K562 (cell line): ENCODE results near the gene SYNJ2. TPM values are rescaled to one million over a fixed set of nuclear protein-coding genes. Genes with fewer than 3 reads are reported as not detected.
A peak's percentile ranks its signal among the peaks of the same experiment; 100 is the strongest.

ENCODE experiments used
- ARID3A ChIP-seq: IDR thresholded peaks from 2 replicates; pipeline ENCODE4 v1.6.1; 2012; ENCODE audit warnings: low read depth, low read length, improper control_type of control experiment, borderline replicate concordance
- CBX8 ChIP-seq: fragments of 200-600 bp; sonication (generic); IDR thresholded peaks from 2 replicates; pipeline ENCODE4 v1.6.1; 2012; ENCODE audit warnings: borderline replicate concordance, mixed run types, low read depth, mild to moderate bottlenecking, moderate library complexity, mixed read lengths, low read length, control low read depth, inconsistent platforms; ENCODE audit not compliant: poor library complexity, severe bottlenecking; ENCODE audit errors: extremely low read depth
- GABPB2 ChIP-seq: fragments of 250-450 bp; sonication (Bioruptor Pico); conservative IDR thresholded peaks from 2 replicates; pipeline ENCODE4 v1.5.1; 2021; ENCODE audit warnings: mild to moderate bottlenecking
- HOXB6 ChIP-seq: fragments of 250-450 bp; sonication (Bioruptor Pico); IDR thresholded peaks from 2 replicates; pipeline ENCODE4 v1.5.1; 2022; ENCODE audit warnings: mild to moderate bottlenecking, borderline replicate concordance
- JUN ChIP-seq, 2 experiments: sonication (generic) in 1 of 2; formaldehyde crosslinking in 1 of 2; IDR thresholded peaks; 2 replicates each; pipeline versions ENCODE4 v1.6.1 to v1.8.0; 2012 to 2022; ENCODE audit warnings: borderline replicate concordance in 2 of 2, mild to moderate bottlenecking in 2 of 2, improper control_type of control experiment in 1 of 2, low read depth in 1 of 2, low read length in 1 of 2, missing genetic modification reagents in 1 of 2
- KLF13 ChIP-seq: fragments of 450-650 bp; IDR thresholded peaks from 2 replicates; pipeline ENCODE4 v1.6.1; 2016; ENCODE audit warnings: missing genetic modification characterization, low read depth, mild to moderate bottlenecking, missing compliant biosample characterization, moderate library complexity, borderline replicate concordance
- MEIS2 ChIP-seq: fragments of 450-650 bp; IDR thresholded peaks from 2 replicates; pipeline ENCODE4 v1.6.1; 2014; ENCODE audit warnings: mild to moderate bottlenecking; ENCODE audit not compliant: partially characterized antibody
- NRF1 ChIP-seq, 2 experiments: fragments of 450-650 bp; IDR thresholded peaks in 1 of 2; conservative IDR thresholded peaks in 1 of 2; 2 replicates each; pipeline ENCODE4 v1.6.1; 2014; ENCODE audit warnings: mild to moderate bottlenecking in 2 of 2
- PHB ChIP-seq: fragments of 250-450 bp; sonication (Bioruptor Pico); IDR thresholded peaks from 2 replicates; pipeline ENCODE4 v1.5.0; 2021
- PML ChIP-seq: IDR thresholded peaks from 2 replicates; pipeline ENCODE4 v1.6.1; 2012; ENCODE audit warnings: low read length, inconsistent platforms
- RBM39 ChIP-seq: fragments of 200-400 bp; formaldehyde crosslinking; optimal IDR thresholded peaks from 2 replicates; pipeline ENCODE3; 2018; ENCODE audit warnings: low read depth, low read length
- SAFB2 ChIP-seq: fragments of 200-400 bp; formaldehyde crosslinking; IDR thresholded peaks from 2 replicates; pipeline ENCODE4 v1.6.1; 2018; ENCODE audit warnings: borderline replicate concordance, low read length, low read depth, moderate library complexity; ENCODE audit not compliant: severe bottlenecking
- SP2 ChIP-seq: IDR thresholded peaks from 2 replicates; pipeline ENCODE4 v1.6.1; 2011; ENCODE audit warnings: mild to moderate bottlenecking, low read depth, low read length, moderate library complexity; ENCODE audit not compliant: poor library complexity, severe bottlenecking; ENCODE audit errors: extremely low read depth
- STAT5B ChIP-seq: fragments of 250-450 bp; sonication (Bioruptor Pico); IDR thresholded peaks from 2 replicates; pipeline ENCODE4 v1.8.0; 2021; ENCODE audit warnings: mild to moderate bottlenecking, inconsistent platforms
- ZC3H8 ChIP-seq: fragments of 450-650 bp; IDR thresholded peaks from 2 replicates; pipeline ENCODE4 v1.6.1; 2017
- ZNF212 ChIP-seq: fragments of 450-650 bp; formaldehyde crosslinking; IDR thresholded peaks from 2 replicates; pipeline ENCODE4 v1.4.0; 2020; ENCODE audit warnings: mild to moderate bottlenecking
- ZNF41 ChIP-seq: fragments of 250-450 bp; sonication (Bioruptor Pico); conservative IDR thresholded peaks from 2 replicates; pipeline ENCODE4 v1.4.0; 2020; ENCODE audit warnings: mild to moderate bottlenecking
- ZNF583 ChIP-seq: fragments of 250-450 bp; sonication (Bioruptor Pico); IDR thresholded peaks from 2 replicates; pipeline ENCODE4 v1.4.0; 2020
- ZNF695 ChIP-seq: fragments of 450-650 bp; formaldehyde crosslinking; IDR thresholded peaks from 2 replicates; pipeline ENCODE4 v1.4.0; 2020; ENCODE audit warnings: mild to moderate bottlenecking, moderate library complexity
- ZNF707 ChIP-seq: fragments of 250-450 bp; sonication (Bioruptor Pico); conservative IDR thresholded peaks from 2 replicates; pipeline ENCODE4 v1.8.0; 2022; ENCODE audit warnings: inconsistent platforms, mild to moderate bottlenecking, moderate library complexity
- polyA plus RNA-seq, 8 experiments: library from polyadenylated mRNA; depleted of rRNA in 4 of 8; stranded (reverse) in 5 of 8; unstranded in 3 of 8; fragments of >200 nt; fragmentation: Nextera tagmentation in 2 of 8; fragmentation: Illumina TruSeq in 1 of 8; extraction: Ambion mirVana in 2 of 8; extraction: Trizol in 1 of 8; gene quantifications; 2 replicates each; pipeline versions ENCODE4 v1.2.1 to v1.2.3, GENCODE V29; 2011 to 2014; ENCODE audit warnings: inconsistent platforms in 1 of 8, missing spikeins in 1 of 8
- total RNA-seq, 7 experiments: library from RNA; depleted of rRNA in 6 of 7; stranded (reverse); fragments of >200 nt in 6 of 7; fragmentation: Illumina TruSeq in 2 of 7; extraction: Trizol in 2 of 7; gene quantifications; 2 replicates each; pipeline versions ENCODE4 v1.2.1 to v1.2.3, GENCODE V29; 2011 to 2021; ENCODE audit warnings: low replicate concordance in 1 of 7
- TF ChIP-seq, protein P1 (sequence below): fragments of 250-450 bp; sonication (Bioruptor Pico); IDR thresholded peaks from 2 replicates; pipeline ENCODE4 v1.5.0; 2021
- TF ChIP-seq, protein P2 (sequence below): sonication (generic); formaldehyde crosslinking; IDR thresholded peaks from 2 replicates; pipeline ENCODE4 v1.8.1; 2023; ENCODE audit warnings: mild to moderate bottlenecking, missing genetic modification reagents

Gene SYNJ2
- total and polyA plus RNA-seq, 9 of the 15 experiments (the other 6 are each of a cell fraction or from before 2014, with no cell fraction given), result 3.0 to 27.7 (median 17.8) TPM

DNA sequence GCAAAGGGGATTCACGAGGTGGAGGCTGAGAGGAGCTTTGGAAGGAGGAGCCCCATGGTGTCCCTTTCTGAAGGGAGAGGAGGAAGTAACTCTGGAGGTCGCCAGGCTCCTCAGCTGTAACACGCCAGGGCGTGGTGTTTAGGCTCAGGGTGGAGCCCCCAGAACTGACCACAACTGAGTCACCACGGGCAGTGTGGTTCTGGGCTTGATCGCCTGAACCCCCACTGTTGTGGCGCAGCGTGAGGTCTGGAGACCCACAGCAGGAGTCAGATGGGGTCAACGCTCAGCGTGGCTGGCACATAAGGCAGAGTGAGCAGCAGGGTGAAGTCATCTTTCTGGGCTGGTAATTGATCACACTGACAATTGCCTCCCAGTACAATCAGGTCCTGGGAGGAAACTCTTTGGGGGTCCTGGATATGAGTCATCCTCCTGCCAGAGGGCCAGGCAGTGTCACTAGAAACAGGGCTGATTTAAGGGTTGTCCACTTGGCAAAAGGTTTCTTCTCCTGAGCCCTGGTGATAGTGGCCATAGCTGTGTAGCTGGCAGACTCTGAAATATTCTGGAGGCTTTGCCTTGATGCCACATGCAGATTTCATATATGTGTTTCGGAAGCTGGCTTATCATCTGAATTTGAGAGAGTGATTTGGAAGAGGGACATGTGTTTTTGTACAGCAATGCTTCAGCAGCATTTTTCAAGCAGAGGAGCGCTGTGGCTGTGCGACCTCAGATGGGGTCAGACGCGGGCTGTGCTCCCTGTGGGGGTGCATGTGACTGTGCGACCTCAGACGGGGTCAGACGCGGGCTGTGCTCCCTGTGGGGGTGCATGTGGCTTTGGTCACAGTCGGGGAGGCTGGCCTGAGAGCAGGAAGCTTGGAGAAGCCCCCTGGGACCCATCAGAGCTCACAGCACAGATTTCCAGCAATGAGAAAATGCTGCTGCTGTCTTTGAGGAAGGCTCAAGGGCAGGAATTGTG, 50.0 kb downstream of the SYNJ2 start (continued):
- TF ChIP-seq ZNF212 (0 out of 2 replicates have a peak, but pooled peaks have one; percentile 12), SAFB2 (no peak), JUN (IDR thresholded peaks at IDR 0.05; ENCODE audit: borderline replicate concordance, low read depth, low read length) (peak; percentile 81; the same call in 1 of the 2 replicates), JUN (CRISPR knock-in tag; IDR thresholded peaks at IDR 0.05; ENCODE audit: borderline replicate concordance) (no peak), RBM39 (no peak), ZNF41 (CRISPR knock-in tag) (no peak; the same call in 1 of the 2 replicates), ZC3H8 (no peak), SP2 (no peak), ARID3A (no peak), STAT5B (CRISPR knock-in tag) (no peak), ZNF695 (CRISPR knock-in tag) (no peak), PML (no peak), PHB (CRISPR knock-in tag) (no peak), CBX8 (no peak), ZNF583 (CRISPR knock-in tag) (no peak), HOXB6 (CRISPR knock-in tag) (no peak), NRF1 (conservative IDR thresholded peaks at IDR 0.05 in 1 of 2, IDR thresholded peaks at IDR 0.05 in 1 of 2) (0 out of 4 replicates have a peak, but pooled peaks of 1 of the 2 experiments have one; percentile 16), ZNF707 (CRISPR knock-in tag) (no peak), GABPB2 (CRISPR knock-in tag) (no peak), MEIS2 (peak; percentile 74), KLF13 (tag) (no peak)
- TF ChIP-seq, protein P1, sequence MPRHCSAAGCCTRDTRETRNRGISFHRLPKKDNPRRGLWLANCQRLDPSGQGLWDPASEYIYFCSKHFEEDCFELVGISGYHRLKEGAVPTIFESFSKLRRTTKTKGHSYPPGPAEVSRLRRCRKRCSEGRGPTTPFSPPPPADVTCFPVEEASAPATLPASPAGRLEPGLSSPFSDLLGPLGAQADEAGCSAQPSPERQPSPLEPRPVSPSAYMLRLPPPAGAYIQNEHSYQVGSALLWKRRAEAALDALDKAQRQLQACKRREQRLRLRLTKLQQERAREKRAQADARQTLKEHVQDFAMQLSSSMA (CRISPR knock-in tag), result no peak
- TF ChIP-seq, protein P2, sequence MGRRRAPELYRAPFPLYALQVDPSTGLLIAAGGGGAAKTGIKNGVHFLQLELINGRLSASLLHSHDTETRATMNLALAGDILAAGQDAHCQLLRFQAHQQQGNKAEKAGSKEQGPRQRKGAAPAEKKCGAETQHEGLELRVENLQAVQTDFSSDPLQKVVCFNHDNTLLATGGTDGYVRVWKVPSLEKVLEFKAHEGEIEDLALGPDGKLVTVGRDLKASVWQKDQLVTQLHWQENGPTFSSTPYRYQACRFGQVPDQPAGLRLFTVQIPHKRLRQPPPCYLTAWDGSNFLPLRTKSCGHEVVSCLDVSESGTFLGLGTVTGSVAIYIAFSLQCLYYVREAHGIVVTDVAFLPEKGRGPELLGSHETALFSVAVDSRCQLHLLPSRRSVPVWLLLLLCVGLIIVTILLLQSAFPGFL (CRISPR knock-in tag), result no peak
